Spinal cord (tissue), 10 donors: Measurements from ENCODE around the gene QSOX2. TPM values are rescaled to one million over a fixed set of nuclear protein-coding genes. Genes with fewer than 3 reads are reported as not detected.

Source experiments
- DNase-seq, 6 donors: peaks; one replicate each; pipeline versions ENCODE4 v3.0.0 to v3.0.0-alpha.2; 2013 to 2015; ENCODE audit warnings: low spot score in 6 of 6, low read depth in 4 of 6
- H3K27ac ChIP-seq: one replicate; pipeline ENCODE4 v1.5.1; 2013; ENCODE audit warnings: low read depth, low read length, control low read depth
- H3K27me3 ChIP-seq: one replicate; pipeline ENCODE4 v1.6.1; 2013; ENCODE audit warnings: low read length; ENCODE audit not compliant: control insufficient read depth, insufficient read depth
- H3K36me3 ChIP-seq: one replicate; pipeline ENCODE4 v1.6.1; 2013; ENCODE audit warnings: low read length; ENCODE audit not compliant: control insufficient read depth, insufficient read depth
- H3K4me1 ChIP-seq: one replicate; pipeline ENCODE4 v1.6.1; 2013; ENCODE audit warnings: low read length; ENCODE audit not compliant: control insufficient read depth, insufficient read depth
- H3K4me3 ChIP-seq: one replicate; pipeline ENCODE4 v1.5.1; 2013; ENCODE audit warnings: low read depth, low read length, control low read depth
- H3K9me3 ChIP-seq: one replicate; pipeline ENCODE4 v1.6.1; 2013; ENCODE audit warnings: low read length; ENCODE audit not compliant: control insufficient read depth, insufficient read depth
- WGBS: methylation state at CpG from one replicate; pipeline ENCODE4 v1.1.5; 2013; ENCODE audit warnings: missing lambda C conversion rate; ENCODE audit not compliant: insufficient coverage; 5-methylcytosine and 5-hydroxymethylcytosine counted together
- polyA plus RNA-seq, 2 donors: library from polyadenylated mRNA; unstranded; fragments of 120-200 nt; gene quantifications; one replicate each; pipeline ENCODE4 v1.2.1, GENCODE V29; 2013; ENCODE audit not compliant: insufficient read length in 2 of 2
- total RNA-seq, 2 donors: library from RNA; depleted of rRNA in 1 of 2; stranded (reverse); fragments of 120-200 nt in 1 of 2; fragments of >200 nt in 1 of 2; gene quantifications; one replicate each; pipeline versions ENCODE4 v1.2.3 to v1.2.4, GENCODE V29; 2013 to 2014
- donor health status: healthy.

QSOX2 gene
- total and polyA plus RNA-seq, 4 donors = 7.2 to 17.0 (median 13.6) TPM

DNA sequence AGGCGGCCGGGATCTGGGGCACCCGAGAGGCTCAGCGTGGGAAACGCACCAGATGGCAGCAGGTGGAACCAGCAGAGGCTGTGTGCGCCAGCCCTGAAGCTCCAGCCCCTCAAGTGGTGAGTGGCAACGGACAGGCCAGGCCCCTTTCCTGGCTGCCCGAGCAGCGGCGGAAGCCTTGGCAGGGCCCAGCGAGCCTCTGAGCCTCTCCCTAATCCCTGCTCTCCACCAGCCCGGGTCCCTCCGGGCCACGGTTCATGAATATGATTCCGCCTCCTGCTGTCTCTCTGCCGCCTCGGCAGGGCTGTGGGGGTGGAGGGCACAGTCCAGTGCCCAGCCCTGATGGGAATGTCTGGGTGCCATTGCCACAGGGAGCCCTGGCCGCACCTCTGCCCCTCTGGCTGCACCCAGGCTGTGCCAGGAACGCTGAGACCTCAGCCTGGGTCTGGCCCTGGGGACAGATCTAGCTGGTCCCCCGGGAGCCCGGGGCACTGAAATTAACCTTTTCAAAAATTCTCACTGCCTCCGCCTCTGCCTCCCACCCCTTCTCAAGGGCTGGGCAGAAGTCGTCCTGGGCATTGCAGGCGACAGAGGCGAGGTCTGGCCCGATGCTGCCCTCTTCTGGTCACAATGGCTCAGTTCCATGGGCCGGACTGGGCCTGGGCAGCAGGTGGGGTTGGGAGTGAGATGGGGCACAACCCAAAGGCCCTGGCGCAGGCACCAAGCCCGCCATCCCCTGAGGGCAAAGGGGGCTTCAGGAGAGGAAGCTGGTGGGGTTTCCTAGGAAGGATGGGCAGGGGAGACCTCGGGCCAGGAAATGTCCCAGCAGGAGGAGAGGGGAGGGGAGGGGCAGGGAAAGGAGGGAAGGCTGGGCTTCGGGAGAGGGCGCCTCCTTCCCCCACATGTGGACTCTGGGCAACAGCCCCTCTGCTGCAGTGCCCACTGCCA, 38.0 kb upstream of the QSOX2 start:
- no peak overlapping the region for H3K4me3 ChIP-seq
- peak; percentile 44 to 91 (median 63) for DNase-seq
- no peaks in the 10 kb centered on the region for H3K36me3 ChIP-seq
- peaks cover 9% of the 10 kb centered on the region for H3K4me1 ChIP-seq
- H3K27ac ChIP-seq = no peak overlapping the region
- no peaks in the 10 kb centered on the region for H3K27me3 ChIP-seq
- WGBS = 26% methylated on average over 28 of the region's 32 CpGs
- no peaks in the 10 kb centered on the region for H3K9me3 ChIP-seq

DNA sequence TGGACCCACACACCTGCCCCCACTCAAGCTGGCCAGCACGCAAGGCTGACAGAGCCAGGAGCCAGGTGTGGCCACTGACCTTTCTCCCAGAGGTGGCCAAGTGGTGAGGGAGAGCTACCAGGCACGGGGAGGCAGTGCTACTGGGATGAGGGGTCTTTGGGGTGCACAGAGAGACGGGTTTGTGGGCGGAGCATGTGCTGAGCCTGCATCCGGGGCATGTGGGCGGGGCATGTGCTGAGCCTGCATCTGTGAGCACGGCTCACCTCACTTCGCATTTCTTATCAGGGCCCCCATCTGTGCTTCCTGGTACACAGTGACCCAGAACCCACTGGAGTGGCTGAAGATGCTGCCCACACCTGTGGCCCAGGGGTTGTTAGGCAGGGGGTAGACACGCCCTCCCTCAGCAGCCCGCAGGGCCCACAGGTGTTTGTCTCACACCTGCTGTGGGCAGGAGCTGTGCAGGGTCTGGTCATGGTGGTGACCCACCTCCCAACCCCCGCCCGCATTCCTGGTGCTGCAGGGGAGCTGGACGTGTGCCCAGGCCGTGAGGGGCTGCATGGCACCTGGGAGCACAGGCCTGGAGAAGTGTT, 36.8 kb upstream of the QSOX2 start:
- DNase-seq = no peak
- 88% methylated on average over 11 of the region's 14 CpGs for WGBS

DNA sequence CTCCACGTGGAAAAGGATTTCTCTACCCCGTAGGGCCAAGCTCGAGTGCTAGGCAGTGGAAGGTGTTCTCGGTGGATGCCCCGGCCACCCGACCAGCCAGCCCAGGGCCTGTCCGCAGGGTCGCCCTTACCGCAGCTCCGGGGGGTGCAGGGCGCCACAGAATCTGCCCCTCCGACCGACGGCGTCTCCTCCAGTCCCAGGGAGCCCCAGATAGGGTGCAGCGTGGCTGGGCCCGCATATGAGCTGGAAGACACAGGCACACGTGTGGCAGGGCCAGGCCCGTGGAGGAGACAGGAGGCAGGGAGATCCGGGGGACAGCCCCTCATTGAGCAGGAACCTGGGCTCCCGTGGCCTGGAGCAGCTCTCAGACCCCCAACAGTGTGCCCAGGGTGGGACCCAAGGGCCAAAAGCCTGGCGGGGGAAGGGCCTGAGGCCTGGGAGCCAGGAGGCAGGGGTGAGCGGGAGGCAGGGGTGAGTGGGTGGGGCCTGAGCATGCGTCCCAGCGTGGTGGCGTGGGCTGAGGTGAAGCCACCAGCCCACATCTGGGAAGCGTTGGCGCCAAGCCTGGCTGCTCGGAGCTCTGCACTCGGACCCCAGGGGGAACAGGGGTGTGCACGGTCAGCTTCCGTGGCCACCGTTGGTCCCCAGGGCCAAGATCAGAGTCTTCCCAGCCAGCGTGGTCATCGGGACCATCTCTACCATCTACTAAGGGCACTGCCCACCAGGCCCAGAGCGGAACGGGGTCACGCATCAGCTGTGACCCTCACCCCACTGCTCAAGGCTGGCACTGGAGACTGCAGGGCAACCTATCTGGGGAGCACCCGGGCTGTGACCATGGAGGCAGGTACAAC, 36.0 kb upstream of the QSOX2 start:
- Histone ChIP-seq H3K4me1 (peaks cover 9% of the 10 kb centered on the region), H3K9me3 (no peaks in the 10 kb centered on the region), H3K27me3 (peaks cover 3% of the 10 kb centered on the region), H3K36me3 (no peaks in the 10 kb centered on the region), H3K4me3 (no peak overlapping the region), H3K27ac (no peak overlapping the region)
- 89% methylated on average over 39 of the region's 39 CpGs for WGBS
- DNase-seq = no peak

More for the DNA sequence above, 36.8 kb upstream of the QSOX2 start:
- Histone ChIP-seq H3K27me3 (no peaks in the 10 kb centered on the region), H3K4me3 (no peak overlapping the region), H3K4me1 (peaks cover 9% of the 10 kb centered on the region), H3K36me3 (no peaks in the 10 kb centered on the region), H3K9me3 (no peaks in the 10 kb centered on the region), H3K27ac (no peak overlapping the region)

DNA sequence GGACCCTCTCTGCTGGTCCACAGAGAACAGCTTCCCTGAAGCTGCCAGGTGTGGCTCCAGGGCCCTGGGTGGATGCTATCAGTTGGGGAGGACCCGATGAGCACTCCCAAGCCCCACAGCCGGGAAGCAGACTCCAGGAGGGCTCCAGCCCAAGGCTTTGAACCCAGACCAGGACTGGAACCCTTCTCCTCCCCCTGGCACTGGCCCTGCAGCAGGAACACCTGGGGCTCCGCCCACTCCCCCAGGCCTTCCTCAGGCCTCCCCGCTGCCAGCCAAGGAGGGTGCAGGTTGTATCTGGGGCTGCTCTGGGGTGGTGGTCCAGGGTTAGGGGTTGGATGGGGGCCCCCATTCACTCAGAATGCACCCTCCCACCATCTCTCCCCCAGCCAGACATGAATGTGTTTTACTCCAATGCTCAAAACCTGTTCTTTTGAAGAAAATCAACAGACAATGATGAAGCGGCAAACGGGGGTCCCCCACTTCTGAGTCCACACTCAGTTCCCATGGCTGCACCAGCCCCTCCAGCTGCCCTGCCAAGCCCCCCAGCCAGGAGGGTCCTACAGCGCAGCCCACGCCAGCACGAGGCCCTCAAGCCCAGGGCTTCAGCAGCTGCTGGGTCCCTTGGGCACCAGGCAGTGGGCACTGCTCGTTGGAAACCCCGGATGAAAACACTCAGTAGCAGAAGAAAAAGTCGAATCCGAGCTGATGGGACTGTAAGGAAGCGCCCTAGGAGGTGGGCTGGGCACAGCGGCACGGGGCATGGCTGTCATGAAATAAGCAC, 35.1 kb upstream of the QSOX2 start:
- no peak overlapping the region for H3K27ac ChIP-seq
- no peak for DNase-seq
- no peaks in the 10 kb centered on the region for H3K9me3 ChIP-seq
- H3K4me3 ChIP-seq = no peak overlapping the region
- 88% methylated on average over 14 of the region's 16 CpGs for WGBS
- peaks cover 9% of the 10 kb centered on the region for H3K4me1 ChIP-seq
- peaks cover 3% of the 10 kb centered on the region for H3K27me3 ChIP-seq
- H3K36me3 ChIP-seq = no peaks in the 10 kb centered on the region

DNA sequence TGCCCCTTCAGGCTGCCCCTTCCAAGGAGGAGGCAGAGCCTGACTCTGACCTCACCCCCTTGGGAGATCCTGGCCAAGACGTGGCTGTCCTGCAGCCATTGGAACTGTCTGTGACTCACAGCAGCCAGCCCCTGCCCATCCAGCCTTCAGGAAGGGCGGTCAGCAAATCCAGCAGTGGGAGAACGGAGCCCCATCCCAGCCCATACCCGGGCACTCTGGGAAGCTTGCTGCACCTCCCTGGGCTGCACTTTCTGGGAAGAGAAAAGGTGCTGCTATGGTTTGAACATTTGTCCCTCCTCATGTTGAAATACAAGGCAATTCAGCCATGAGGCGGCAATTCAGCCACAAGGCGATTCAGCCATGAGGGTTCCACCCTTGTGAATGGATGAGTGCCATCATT, 33.9 kb upstream of the QSOX2 start:
- H3K27ac ChIP-seq = no peak overlapping the region
- H3K36me3 ChIP-seq = no peaks in the 10 kb centered on the region
- 81% methylated on average over 4 of the region's 6 CpGs for WGBS
- H3K4me3 ChIP-seq = no peak overlapping the region
- no peak for DNase-seq
- H3K27me3 ChIP-seq = peaks cover 3% of the 10 kb centered on the region
- peaks cover 9% of the 10 kb centered on the region for H3K4me1 ChIP-seq
- H3K9me3 ChIP-seq = no peaks in the 10 kb centered on the region

DNA sequence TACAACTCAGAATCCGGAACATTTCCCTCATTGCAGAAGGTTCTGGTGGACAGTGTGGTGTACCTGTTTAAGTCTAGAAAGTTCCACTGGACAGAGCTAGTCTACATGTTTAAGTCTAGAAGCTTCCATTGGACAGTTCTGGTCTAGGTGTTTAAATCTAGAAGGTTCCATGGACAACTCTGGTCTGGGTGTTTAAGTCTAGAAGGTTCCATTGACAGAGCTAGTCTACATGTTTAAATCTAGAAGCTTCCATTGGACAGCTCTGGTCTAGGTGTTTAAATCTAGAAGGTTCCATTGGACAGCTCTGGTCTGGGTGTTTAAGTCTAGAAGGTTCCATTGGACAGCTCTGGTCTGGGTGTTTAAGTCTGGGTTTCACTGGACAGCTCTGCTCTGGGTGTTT, 33.3 kb upstream of the QSOX2 start:
- WGBS = 100% methylated on average over 1 of the region's 1 CpG
- Histone ChIP-seq H3K9me3 (no peaks in the 10 kb centered on the region), H3K4me3 (no peak overlapping the region), H3K4me1 (peaks cover 9% of the 10 kb centered on the region), H3K27ac (no peak overlapping the region), H3K27me3 (peaks cover 3% of the 10 kb centered on the region), H3K36me3 (no peaks in the 10 kb centered on the region)
- DNase-seq = no peak

DNA sequence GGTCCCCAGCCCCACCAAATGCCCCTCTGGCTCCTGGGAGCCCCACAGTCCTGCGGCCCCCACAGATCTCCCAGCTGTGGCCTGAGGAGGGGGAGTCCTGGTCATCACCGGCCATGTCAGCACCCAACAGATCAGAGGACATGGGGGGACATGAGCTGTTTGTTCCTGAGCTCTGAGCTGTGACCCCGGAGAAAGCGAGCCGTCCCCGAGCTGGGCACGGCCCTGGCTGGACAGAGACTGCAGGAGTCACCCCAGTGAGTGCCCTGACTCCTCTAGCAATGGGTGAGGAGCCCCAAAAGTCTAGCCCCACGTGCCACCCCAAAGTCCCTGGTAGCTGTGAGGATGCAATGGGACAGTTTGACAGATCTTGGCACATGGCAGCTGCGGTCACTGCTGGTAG, 32.6 kb upstream of the QSOX2 start:
- Histone ChIP-seq H3K4me1 (peaks cover 3% of the 10 kb centered on the region), H3K36me3 (no peaks in the 10 kb centered on the region), H3K9me3 (no peaks in the 10 kb centered on the region), H3K27me3 (peaks cover 3% of the 10 kb centered on the region), H3K27ac (no peak overlapping the region), H3K4me3 (no peak overlapping the region)
- no peak for DNase-seq
- WGBS = 86% methylated on average over 9 of the region's 9 CpGs

DNA sequence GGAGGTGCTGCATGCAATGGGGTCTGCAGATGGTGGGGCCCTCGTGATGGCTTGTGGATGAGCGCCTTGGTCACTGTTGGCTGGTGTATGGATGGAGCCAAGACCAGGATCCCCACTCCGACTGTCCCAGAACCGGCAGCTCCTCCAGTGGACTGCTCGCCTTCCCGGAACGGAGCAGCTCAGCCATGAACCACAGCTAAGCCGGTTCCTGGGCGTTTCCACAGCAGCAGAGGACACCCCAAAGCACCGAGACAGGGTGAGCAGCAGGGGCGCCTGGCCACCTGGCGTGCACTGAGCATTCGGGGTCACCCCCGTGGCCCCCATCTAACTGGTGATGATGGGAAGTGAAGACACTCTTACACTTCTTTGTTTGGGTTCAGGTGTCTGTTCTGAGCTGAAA, 32.1 kb upstream of the QSOX2 start:
- no peak overlapping the region for H3K27ac ChIP-seq
- WGBS = 85% methylated on average over 9 of the region's 14 CpGs
- DNase-seq = no peak
- no peaks in the 10 kb centered on the region for H3K4me1 ChIP-seq
- H3K27me3 ChIP-seq = peaks cover 3% of the 10 kb centered on the region
- no peaks in the 10 kb centered on the region for H3K36me3 ChIP-seq
- no peaks in the 10 kb centered on the region for H3K9me3 ChIP-seq
- H3K4me3 ChIP-seq = no peak overlapping the region

DNA sequence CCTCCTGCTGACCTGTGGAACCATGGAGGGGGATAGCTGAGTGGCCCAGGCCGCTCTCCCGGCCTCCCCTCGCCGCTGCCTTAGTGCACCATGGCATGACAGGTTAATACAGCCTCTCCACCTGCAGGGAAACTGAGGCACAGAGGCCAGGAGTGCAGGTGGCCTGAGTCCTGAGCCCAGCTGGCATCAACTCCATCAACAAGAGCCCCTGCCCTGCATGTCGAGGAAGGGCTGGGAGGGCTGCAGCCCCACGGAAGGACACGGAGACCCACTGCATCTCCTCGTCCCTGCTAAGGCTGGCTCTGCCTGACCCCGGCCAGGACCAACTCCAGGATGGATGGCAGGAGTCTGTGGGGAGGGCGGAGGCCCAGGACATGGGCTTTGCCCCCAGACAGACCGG, 31.1 kb upstream of the QSOX2 start:
- Histone ChIP-seq H3K9me3 (no peaks in the 10 kb centered on the region), H3K27me3 (peaks cover 3% of the 10 kb centered on the region), H3K4me3 (no peak overlapping the region), H3K4me1 (no peaks in the 10 kb centered on the region), H3K27ac (no peak overlapping the region), H3K36me3 (no peaks in the 10 kb centered on the region)
- 91% methylated on average over 10 of the region's 11 CpGs for WGBS
- DNase-seq = no peak
